GM21576 (cell line): ENCODE results near the gene ACTRT3.

Experiments used
- ATAC-seq: cut with Tn5 transposase; IDR thresholded peaks from one replicate; pipeline ENCODE4 v1.9.1; 2021; ENCODE audit warnings: mild to moderate bottlenecking, moderate library complexity; ENCODE audit not compliant: unreplicated experiment

Gene ACTRT3

GRCh38 chr3:169769287-169770181, at the start of gene ACTRT3:
ACTRT3 (minus strand) TSS chr3:169769561; CDS start chr3:169769520, 41 bp downstream.
- peak; percentile 27 for ATAC-seq

- ATAC-seq: no peak
Measured at GRCh38 chr3:169818316-169818715, 49.0 kb upstream of the ACTRT3 start.

GRCh38 chr3:169815590-169816150, 46.3 kb upstream of the ACTRT3 start:
- ATAC-seq: no peak

- ATAC-seq: peak; percentile 83
Measured at GRCh38 chr3:169813757-169814517, 44.6 kb upstream of the ACTRT3 start.

GRCh38 chr3:169813278-169813677, 43.9 kb upstream of the ACTRT3 start:
- no peak for ATAC-seq

GRCh38 chr3:169812332-169813235, 43.2 kb upstream of the ACTRT3 start, which contains the start of the genes LRRC34 and LRRIQ4:
LRRC34 (minus strand) TSS chr3:169812904; CDS start chr3:169812548, 356 bp downstream.
LRRIQ4 (plus strand) TSS chr3:169812870; CDS start chr3:169821922, 9,052 bp downstream.
- ATAC-seq: peak; percentile 58

GRCh38 chr3:169811631-169812331, 42.4 kb upstream of the ACTRT3 start:
- ATAC-seq: peak; percentile 6

- ATAC-seq: no peak
Measured at GRCh38 chr3:169809230-169809795, 40.0 kb upstream of the ACTRT3 start.

GRCh38 chr3:169804681-169805080, 35.3 kb upstream of the ACTRT3 start:
- ATAC-seq: no peak

- no peak for ATAC-seq
Measured at GRCh38 chr3:169792359-169792758, 23.0 kb upstream of the ACTRT3 start.

- no peak for ATAC-seq
Measured at GRCh38 chr3:169790687-169791429, 21.5 kb upstream of the ACTRT3 start.

- ATAC-seq: no peak
Measured at GRCh38 chr3:169790219-169790618, 20.9 kb upstream of the ACTRT3 start.

GRCh38 chr3:169787791-169788190, 18.4 kb upstream of the ACTRT3 start:
- ATAC-seq: no peak

GRCh38 chr3:169787120-169787519, 17.8 kb upstream of the ACTRT3 start:
- ATAC-seq: no peak

- ATAC-seq: no peak
Measured at GRCh38 chr3:169781209-169781855, 12.0 kb upstream of the ACTRT3 start.

- no peak for ATAC-seq
Measured at GRCh38 chr3:169780742-169781141, 11.4 kb upstream of the ACTRT3 start.

GRCh38 chr3:169777822-169778221, 8.5 kb upstream of the ACTRT3 start:
- ATAC-seq: no peak

GRCh38 chr3:169774186-169774585, 4.8 kb upstream of the ACTRT3 start:
- no peak for ATAC-seq
